ENCODE results near the gene MED20.
A peak's percentile ranks its signal among the peaks of the same experiment; 100 is the strongest.

The MED20 gene

DNA sequence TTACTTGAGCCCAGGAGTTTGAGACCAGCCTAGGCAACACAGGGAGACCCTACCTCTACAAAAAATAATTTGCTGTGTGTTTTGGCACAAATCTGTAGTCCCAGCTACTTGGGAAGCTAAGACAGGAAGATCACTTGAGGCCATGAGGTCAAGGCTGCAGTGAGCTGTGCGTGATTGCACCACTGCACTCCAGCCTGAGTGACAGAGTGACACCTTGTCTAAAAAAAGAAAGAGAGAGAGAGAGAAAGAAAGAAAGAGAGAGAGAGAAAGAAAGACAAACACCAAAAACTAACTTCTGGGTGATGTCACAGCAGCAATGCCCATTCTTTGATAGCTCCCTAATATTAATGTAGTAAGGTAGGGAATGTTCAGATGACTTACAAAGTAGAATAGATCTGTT lies 46.2 kb downstream of the MED20 start:
- H3K9me3 ChIP-seq (replicated peaks in 1 of 11), result peaks cover 0 to 10% (median 5%) of the 10 kb centered on the region in 11 experiments; a peak in 3 of 22 replicates
- no peak overlapping the region for H3K4me2 ChIP-seq
- H3K36me3 ChIP-seq, result peaks cover 0 to 60% (median 22%) of the 10 kb centered on the region in 11 experiments; a peak in 15 of 22 replicates
- H4K20me1 ChIP-seq, result no peaks in the 10 kb centered on the region
- H3K4me3 ChIP-seq, result no peak overlapping the region
- H3K4me1 ChIP-seq, result peaks cover 0 to 16% (median 5%) of the 10 kb centered on the region in 10 experiments; a peak in 9 of 20 replicates
- H3K27me3 ChIP-seq, result no peaks in the 10 kb centered on the region
- H3K27ac ChIP-seq, result no peak overlapping the region
- no peak for TF ChIP-seq Cebpa-rat (IDR thresholded peaks at IDR 0.05)
- H3K9ac ChIP-seq, result no peak overlapping the region

- Histone ChIP-seq H3K27ac (peak overlapping the region in 1 of 11 experiments; percentile 28; a peak in 1 of 22 replicates), H3K36me3 (peaks cover 0 to 76% (median 42%) of the 10 kb centered on the region in 11 experiments; a peak in 17 of 22 replicates), H3K4me1 (peaks cover 6 to 16% (median 10%) of the 10 kb centered on the region in 10 experiments; a peak in 12 of 20 replicates), H3K27me3 (no peaks in the 10 kb centered on the region), H4K20me1 (no peaks in the 10 kb centered on the region), H3K9me3 (replicated peaks in 1 of 11) (peaks cover 0 to 10% (median 5%) of the 10 kb centered on the region in 11 experiments; a peak in 3 of 22 replicates), H3K4me2 (no peak overlapping the region; a peak in 2 of 22 replicates), H3K4me3 (no peak overlapping the region), H3K9ac (no peak overlapping the region)
- TF ChIP-seq Cebpa-rat (IDR thresholded peaks at IDR 0.05), result no peak
Measured at GRCh38 chr6:41872147-41872546, 48.8 kb downstream of the MED20 start.

- Histone ChIP-seq H3K27me3 (no peaks in the 10 kb centered on the region), H3K9ac (no peak overlapping the region), H4K20me1 (no peaks in the 10 kb centered on the region), H3K4me2 (peak overlapping the region in 2 of 11 experiments; percentile 50 to 56; a peak in 3 of 22 replicates), H3K4me1 (peaks cover 6 to 16% (median 10%) of the 10 kb centered on the region in 10 experiments; a peak in 12 of 20 replicates), H3K4me3 (no peak overlapping the region), H3K36me3 (peaks cover 0 to 76% (median 46%) of the 10 kb centered on the region in 11 experiments; a peak in 17 of 22 replicates), H3K9me3 (replicated peaks in 1 of 11) (peaks cover 0 to 10% (median 5%) of the 10 kb centered on the region in 11 experiments; a peak in 3 of 22 replicates), H3K27ac (peak overlapping the region in 1 of 11 experiments; percentile 28; a peak in 1 of 22 replicates)
- no peak for TF ChIP-seq Cebpa-rat (IDR thresholded peaks at IDR 0.05)
Measured at GRCh38 chr6:41871691-41872090, 49.2 kb downstream of the MED20 start.

GRCh38 chr6:41859356-41859755 lies 61.6 kb downstream of the MED20 start:
- H3K27me3 ChIP-seq, result no peaks in the 10 kb centered on the region
- TF ChIP-seq Cebpa-rat (IDR thresholded peaks at IDR 0.05), result no peak
- no peak overlapping the region for H3K4me2 ChIP-seq
- H4K20me1 ChIP-seq, result no peaks in the 10 kb centered on the region; a peak in 1 of 22 replicates
- H3K4me3 ChIP-seq, result no peak overlapping the region
- no peak overlapping the region for H3K9ac ChIP-seq
- no peaks in the 10 kb centered on the region for H3K4me1 ChIP-seq
- no peaks in the 10 kb centered on the region for H3K9me3 ChIP-seq (replicated peaks in 1 of 11)
- no peak overlapping the region for H3K27ac ChIP-seq
- H3K36me3 ChIP-seq, result peaks cover 0 to 51% (median 18%) of the 10 kb centered on the region in 11 experiments; a peak in 14 of 22 replicates

GRCh38 chr6:41858703-41859102 lies 62.2 kb downstream of the MED20 start:
- H3K4me3 ChIP-seq, result no peak overlapping the region
- no peaks in the 10 kb centered on the region for H3K4me1 ChIP-seq
- no peak overlapping the region for H3K27ac ChIP-seq
- H3K36me3 ChIP-seq, result peaks cover 0 to 54% (median 19%) of the 10 kb centered on the region in 11 experiments; a peak in 14 of 22 replicates
- H3K9ac ChIP-seq, result no peak overlapping the region
- no peak overlapping the region for H3K4me2 ChIP-seq
- H3K9me3 ChIP-seq (replicated peaks in 1 of 11), result no peaks in the 10 kb centered on the region
- no peak for TF ChIP-seq Cebpa-rat (IDR thresholded peaks at IDR 0.05)
- no peaks in the 10 kb centered on the region; a peak in 1 of 22 replicates for H4K20me1 ChIP-seq
- H3K27me3 ChIP-seq, result no peaks in the 10 kb centered on the region
